Cardiac ventricle fibroblast (primary cell): ENCODE results near the gene MEIS2. TPM values are rescaled to one million over a fixed set of nuclear protein-coding genes. Genes with fewer than 3 reads are reported as not detected.

Source experiments
- total RNA-seq: library from RNA; depleted of rRNA; stranded (reverse); fragments of >200 nt; gene quantifications from 2 replicates; pipeline ENCODE4 v1.2.3, GENCODE V29; 2015

Gene MEIS2
- total RNA-seq: 58.5 and 76.8 TPM in 2 replicates

GRCh38 chr15:37100109-37100965 lies at the start of gene MEIS2:
Gene MEIS2, minus strand, starts transcription at chr15:37100549. Its CDS starts 1,083 bp downstream, at chr15:37099466.

